HG02798 (cell line): ENCODE data around the gene TBC1D25.

ENCODE experiments used
- ATAC-seq: cut with Tn5 transposase; IDR thresholded peaks from one replicate; pipeline ENCODE4 v1.9.1; 2021; ENCODE audit warnings: mild to moderate bottlenecking; ENCODE audit not compliant: unreplicated experiment, poor library complexity

TBC1D25 gene

GRCh38 chrX:48597353-48598264 lies 58.1 kb downstream of the TBC1D25 start, which contains the start of gene WDR13:
TSS of gene WDR13 (plus strand) at chrX:48597492. CDS start at chrX:48597997, 505 bp downstream.
- ATAC-seq, result peak; percentile 80

GRCh38 chrX:48598614-48599013 lies 59.1 kb downstream of the TBC1D25 start:
- ATAC-seq, result no peak

GRCh38 chrX:48599341-48599740 lies 59.8 kb downstream of the TBC1D25 start:
- ATAC-seq, result no peak

GRCh38 chrX:48600226-48600625 lies 60.7 kb downstream of the TBC1D25 start:
- ATAC-seq, result no peak

- ATAC-seq, result no peak
These were observed 62.4 kb downstream of the TBC1D25 start for GRCh38 chrX:48601741-48602394.

GRCh38 chrX:48604701-48605100 lies 65.2 kb downstream of the TBC1D25 start:
- no peak for ATAC-seq

GRCh38 chrX:48606091-48606490 lies 66.6 kb downstream of the TBC1D25 start:
- ATAC-seq, result no peak

- ATAC-seq, result no peak
These were observed 72.2 kb downstream of the TBC1D25 start for GRCh38 chrX:48611703-48612102.
